Liver (tissue), 9 donors: Measurements from ENCODE around the gene FLNB. TPM values are rescaled to one million over a fixed set of nuclear protein-coding genes. Genes with fewer than 3 reads are reported as not detected.
A peak's percentile ranks its signal among the peaks of the same experiment; 100 is the strongest.

Experiments
- DNase-seq: peaks from one replicate; pipeline ENCODE4 v3.0.0-alpha.2; 2017; ENCODE audit warnings: low spot score
- H3K27ac ChIP-seq, 2 donors: one replicate each; pipeline ENCODE4 v1.7.0; 2013; ENCODE audit warnings: inconsistent platforms in 2 of 2, low read length in 2 of 2, control low read depth in 1 of 2, low read depth in 1 of 2, mild to moderate bottlenecking in 1 of 2
- H3K27me3 ChIP-seq, 4 donors: one replicate each; pipeline versions ENCODE4 v1.6.1 to v1.7.0; 2013; ENCODE audit warnings: low read length in 3 of 4, inconsistent platforms in 1 of 4, mild to moderate bottlenecking in 1 of 4, moderate library complexity in 1 of 4; ENCODE audit not compliant: control insufficient read depth in 4 of 4, insufficient read depth in 4 of 4
- H3K36me3 ChIP-seq, 4 donors: one replicate each; pipeline versions ENCODE4 v1.6.1 to v1.7.0; 2013; ENCODE audit warnings: low read length in 3 of 4, mild to moderate bottlenecking in 3 of 4, low read depth in 1 of 4, moderate library complexity in 1 of 4; ENCODE audit not compliant: control insufficient read depth in 4 of 4, insufficient read depth in 3 of 4
- H3K4me1 ChIP-seq, 4 donors: one replicate each; pipeline versions ENCODE4 v1.6.1 to v1.7.0; 2013; ENCODE audit warnings: low read length in 3 of 4, mild to moderate bottlenecking in 3 of 4, moderate library complexity in 1 of 4; ENCODE audit not compliant: control insufficient read depth in 4 of 4, insufficient read depth in 4 of 4
- H3K4me3 ChIP-seq, 3 donors: one replicate each; pipeline versions ENCODE4 v1.6.1 to v1.7.0; 2013; ENCODE audit warnings: low read length in 3 of 3, control low read depth in 1 of 3, low read depth in 1 of 3, mild to moderate bottlenecking in 1 of 3
- H3K9ac ChIP-seq, 2 donors: one replicate each; pipeline ENCODE4 v1.7.0; 2013; ENCODE audit warnings: low read length in 2 of 2, mild to moderate bottlenecking in 2 of 2, moderate library complexity in 2 of 2, control low read depth in 1 of 2, low read depth in 1 of 2
- H3K9me3 ChIP-seq, 4 donors: one replicate each; pipeline versions ENCODE4 v1.6.1 to v1.7.0; 2013; ENCODE audit warnings: low read length in 3 of 4; ENCODE audit not compliant: control insufficient read depth in 4 of 4
- ATF3 ChIP-seq: IDR thresholded peaks from 2 replicates; pipeline ENCODE4 v1.6.1; 2016; ENCODE audit warnings: antibody characterized with exemption
- FOXA1 ChIP-seq: IDR thresholded peaks from 2 replicates; pipeline ENCODE4 v1.6.1; 2016; ENCODE audit warnings: antibody characterized with exemption
- FOXA2 ChIP-seq: IDR thresholded peaks from 2 replicates; pipeline ENCODE4 v1.6.1; 2016; ENCODE audit warnings: antibody characterized with exemption
- HNF4A ChIP-seq, 2 donors: conservative IDR thresholded peaks; 2 replicates each; pipeline ENCODE4 v1.6.1; 2016; ENCODE audit warnings: antibody characterized with exemption in 2 of 2, mild to moderate bottlenecking in 2 of 2
- HNF4G ChIP-seq: IDR thresholded peaks from 2 replicates; pipeline ENCODE4 v1.6.1; 2016; ENCODE audit warnings: antibody characterized with exemption
- JUND ChIP-seq, 2 donors: IDR thresholded peaks; 2 replicates each; pipeline ENCODE4 v1.6.1; 2016; ENCODE audit warnings: antibody characterized with exemption in 2 of 2
- MAX ChIP-seq: IDR thresholded peaks from 2 replicates; pipeline ENCODE4 v1.6.1; 2016; ENCODE audit warnings: antibody characterized with exemption
- NR2F2 ChIP-seq: IDR thresholded peaks from 2 replicates; pipeline ENCODE4 v1.6.1; 2016; ENCODE audit warnings: antibody characterized with exemption
- RAD21 ChIP-seq, 2 donors: IDR thresholded peaks; 2 replicates each; pipeline ENCODE4 v1.6.1; 2016; ENCODE audit warnings: antibody characterized with exemption in 2 of 2, mild to moderate bottlenecking in 2 of 2
- REST ChIP-seq: IDR thresholded peaks from 2 replicates; pipeline ENCODE4 v1.6.1; 2016; ENCODE audit warnings: antibody characterized with exemption, mild to moderate bottlenecking
- RXRA ChIP-seq, 2 donors: IDR thresholded peaks; 2 replicates each; pipeline ENCODE4 v1.6.1; 2017 to 2018; ENCODE audit warnings: antibody characterized with exemption in 2 of 2, mild to moderate bottlenecking in 1 of 2
- SP1 ChIP-seq: IDR thresholded peaks from 2 replicates; pipeline ENCODE4 v1.6.1; 2018; ENCODE audit warnings: antibody characterized with exemption, mild to moderate bottlenecking
- TAF1 ChIP-seq: conservative IDR thresholded peaks from 2 replicates; pipeline ENCODE4 v1.6.1; 2016; ENCODE audit warnings: antibody characterized with exemption, mild to moderate bottlenecking
- YY1 ChIP-seq: IDR thresholded peaks from 2 replicates; pipeline ENCODE4 v1.6.1; 2016; ENCODE audit warnings: antibody characterized with exemption, mild to moderate bottlenecking
- ZBTB33 ChIP-seq: IDR thresholded peaks from 2 replicates; pipeline ENCODE4 v1.6.1; 2016; ENCODE audit warnings: antibody characterized with exemption
- WGBS: extraction: QIAGEN DNeasy Blood & Tissue Kit; methylation state at CpG from one replicate; pipeline ENCODE4 v1.1.7; 2013; 5-methylcytosine and 5-hydroxymethylcytosine counted together
- polyA plus RNA-seq, 2 donors: library from polyadenylated mRNA; stranded (reverse) in 1 of 2; unstranded in 1 of 2; fragments of 200-250 nt in 1 of 2; fragments of >200 nt in 1 of 2; fragmentation: Nextera tagmentation in 1 of 2; extraction: Ambion mirVana in 1 of 2; gene quantifications; one replicate each; pipeline versions ENCODE4 v1.2.1 to v1.2.3, GENCODE V29; 2013 to 2015
- total RNA-seq, 2 donors: library from RNA; depleted of rRNA; stranded (reverse); fragments of >200 nt; gene quantifications; one replicate each; pipeline ENCODE4 v1.2.3, GENCODE V29; 2014
- donor health status: healthy.
- donor health status: healthy.
- donor health status: healthy.
- donor health status: healthy.
- donor health status: healthy.

FLNB gene
- total and polyA plus RNA-seq, 4 donors: 22.9 to 124 (median 44.3) TPM

GRCh38 chr3:58193682-58194407, 185.6 kb downstream of the FLNB start:
- peak overlapping the region; percentile 70 to 76 for H3K27ac ChIP-seq
- no peak for DNase-seq
- 68% methylated on average over 12 of the region's 12 CpGs for WGBS

GRCh38 chr3:58197588-58197987, 189.4 kb downstream of the FLNB start:
- no peak overlapping the region for H3K9ac ChIP-seq
- H3K4me3 ChIP-seq: no peak overlapping the region
- H3K36me3 ChIP-seq: no peaks in the 10 kb centered on the region
- H3K27ac ChIP-seq: no peak overlapping the region
- no peaks in the 10 kb centered on the region for H3K9me3 ChIP-seq
- no peak for DNase-seq
- WGBS: 89% methylated on average over 10 of the region's 10 CpGs
- H3K27me3 ChIP-seq: no peaks in the 10 kb centered on the region
- H3K4me1 ChIP-seq: peaks cover 2 to 26% (median 15%) of the 10 kb centered on the region in 4 donors
- TF ChIP-seq TAF1 (no peak), ZBTB33 (no peak), RAD21 (IDR thresholded peaks at IDR 0.05) (no peak)

More at GRCh38 chr3:58193682-58194407, 185.6 kb downstream of the FLNB start:
- Histone ChIP-seq H3K9ac (no peak overlapping the region), H3K4me3 (no peak overlapping the region), H3K36me3 (no peaks in the 10 kb centered on the region), H3K4me1 (peaks cover 22 to 56% (median 49%) of the 10 kb centered on the region in 4 donors), H3K9me3 (no peaks in the 10 kb centered on the region), H3K27me3 (no peaks in the 10 kb centered on the region)
- no peak for TF ChIP-seq JUND (IDR thresholded peaks at IDR 0.05)
- TF ChIP-seq HNF4A (conservative IDR thresholded peaks at IDR 0.05): peak in 1 of 2 donors; percentile 20
- no peak for TF ChIP-seq FOXA2
- TF ChIP-seq SP1: peak; percentile 54
- peak; percentile 17 for TF ChIP-seq ATF3
- TF ChIP-seq FOXA1: peak; percentile 0

GRCh38 chr3:58198362-58198761, 190.1 kb downstream of the FLNB start:
- no peak overlapping the region for H3K27ac ChIP-seq
- TF ChIP-seq HNF4G (no peak), FOXA2 (no peak), TAF1 (no peak), SP1 (no peak), YY1 (no peak), JUND (IDR thresholded peaks at IDR 0.05) (no peak), ATF3 (no peak), NR2F2 (no peak), MAX (no peak), HNF4A (conservative IDR thresholded peaks at IDR 0.05) (no peak), RAD21 (IDR thresholded peaks at IDR 0.05) (no peak), REST (no peak), RXRA (IDR thresholded peaks at IDR 0.05) (no peak)
- WGBS: 90% methylated on average over 8 of the region's 8 CpGs
- no peak overlapping the region for H3K4me3 ChIP-seq
- no peaks in the 10 kb centered on the region for H3K27me3 ChIP-seq
- H3K9me3 ChIP-seq: no peaks in the 10 kb centered on the region
- no peak overlapping the region for H3K9ac ChIP-seq
- no peak for DNase-seq
- H3K4me1 ChIP-seq: peaks cover 0 to 18% (median 9%) of the 10 kb centered on the region in 4 donors
- H3K36me3 ChIP-seq: no peaks in the 10 kb centered on the region
